Stimulated activated CD8-positive, alpha-beta memory T cell treated with anti-CD3 and anti-CD28 coated beads, Interleukin-7, amount 100 ng/mL, for 4 hours (primary cell): Measurements from ENCODE around the gene ZNF280D.

Experiments used
- DNase-seq, 2 donors: peaks; one replicate each; pipeline ENCODE4 v3.0.0-alpha.2; 2020; ENCODE audit warnings: low read depth in 2 of 2

Gene ZNF280D

GRCh38 chr15:56744701-56745683 is 11.7 kb upstream of the ZNF280D start:
- DNase-seq = no peak

GRCh38 chr15:56741541-56741940 is 8.2 kb upstream of the ZNF280D start:
- DNase-seq = no peak

GRCh38 chr15:56739964-56740640 is 6.8 kb upstream of the ZNF280D start:
- DNase-seq = no peak

GRCh38 chr15:56739474-56739873 is 6.2 kb upstream of the ZNF280D start:
- no peak for DNase-seq

GRCh38 chr15:56737791-56738190 is 4.5 kb upstream of the ZNF280D start:
- no peak for DNase-seq

GRCh38 chr15:56736881-56737707 is 3.8 kb upstream of the ZNF280D start:
- no peak for DNase-seq

- no peak for DNase-seq
Measured at GRCh38 chr15:56736308-56736707, 3.0 kb upstream of the ZNF280D start.

- no peak for DNase-seq
Measured at GRCh38 chr15:56735589-56735988, 2.3 kb upstream of the ZNF280D start.

- no peak for DNase-seq
Measured at GRCh38 chr15:56734013-56734635, 815 bp upstream of the ZNF280D start.

- no peak for DNase-seq
Measured at GRCh38 chr15:56732886-56733135, 498 bp downstream of the ZNF280D start.

GRCh38 chr15:56732135-56732885 is 999 bp downstream of the ZNF280D start:
- no peak for DNase-seq

- DNase-seq = no peak
Measured at GRCh38 chr15:56731548-56731947, 1.8 kb downstream of the ZNF280D start.

GRCh38 chr15:56729561-56729960 is 3.7 kb downstream of the ZNF280D start:
- DNase-seq = no peak

GRCh38 chr15:56725386-56725785 is 7.9 kb downstream of the ZNF280D start:
- DNase-seq = no peak

- no peak for DNase-seq
Measured at GRCh38 chr15:56724232-56724631, 9.1 kb downstream of the ZNF280D start.

GRCh38 chr15:56723787-56724186 is 9.5 kb downstream of the ZNF280D start:
- DNase-seq = no peak

GRCh38 chr15:56719774-56720555 is 13.3 kb downstream of the ZNF280D start:
- DNase-seq = no peak

- no peak for DNase-seq
Measured at GRCh38 chr15:56719021-56719612, 14.2 kb downstream of the ZNF280D start.

GRCh38 chr15:56718560-56718959 is 14.7 kb downstream of the ZNF280D start:
- DNase-seq = no peak

- DNase-seq = no peak
Measured at GRCh38 chr15:56716334-56716733, 17.0 kb downstream of the ZNF280D start.
